Effector memory CD4-positive, alpha-beta T cell (primary cell): ENCODE data around the gene ASIP.
"Not testable (repeated sequence)": the region's sequence is repeated elsewhere in the genome, so short reads cannot be mapped to it uniquely, and the experiment has no call there.

Source experiments
- DNase-seq, 3 donors: peaks; one replicate each; pipeline ENCODE4 v3.0.0-alpha.2; 2020
- H3K27ac ChIP-seq: 2 replicates; pipeline ENCODE4 v1.7.0; 2013; ENCODE audit warnings: mild to moderate bottlenecking, low read length, moderate library complexity; ENCODE audit not compliant: insufficient read depth, poor library complexity, severe bottlenecking
- H3K27me3 ChIP-seq: replicated peaks from 2 replicates; pipeline ENCODE4 v1.7.0; 2013; ENCODE audit warnings: mild to moderate bottlenecking, low read length; ENCODE audit not compliant: insufficient read depth, control insufficient read depth, poor library complexity, severe bottlenecking
- H3K36me3 ChIP-seq: 2 replicates; pipeline ENCODE4 v1.7.0; 2013; ENCODE audit warnings: mild to moderate bottlenecking, low read length, moderate library complexity; ENCODE audit not compliant: control insufficient read depth, insufficient read depth
- H3K4me1 ChIP-seq: 2 replicates; pipeline ENCODE4 v1.7.0; 2013; ENCODE audit warnings: low read length, mild to moderate bottlenecking; ENCODE audit not compliant: control insufficient read depth, insufficient read depth, poor library complexity, severe bottlenecking
- H3K4me3 ChIP-seq: 2 replicates; pipeline ENCODE4 v1.7.0; 2013; ENCODE audit warnings: low read length, low read depth, mild to moderate bottlenecking; ENCODE audit not compliant: insufficient read depth, poor library complexity, severe bottlenecking
- H3K9me3 ChIP-seq: 2 replicates; pipeline ENCODE4 v1.7.0; 2013; ENCODE audit warnings: mild to moderate bottlenecking, low read length, moderate library complexity; ENCODE audit not compliant: control insufficient read depth

Gene ASIP

GRCh38 chr20:34256629-34257124 is 15.5 kb downstream of the ASIP start:
- Histone ChIP-seq H3K4me1 (no peaks in the 10 kb centered on the region), H3K4me3 (no peak overlapping the region), H3K27ac (no peak overlapping the region), H3K36me3 (no peaks in the 10 kb centered on the region), H3K27me3 (no peaks in the 10 kb centered on the region), H3K9me3 (no peaks in the 10 kb centered on the region)
- DNase-seq, result no peak

- no peaks in the 10 kb centered on the region for H3K4me1 ChIP-seq
- no peak overlapping the region for H3K27ac ChIP-seq
- H3K9me3 ChIP-seq, result no peaks in the 10 kb centered on the region
- DNase-seq, result no peak
- no peaks in the 10 kb centered on the region for H3K27me3 ChIP-seq
- H3K4me3 ChIP-seq, result no peak overlapping the region
- H3K36me3 ChIP-seq, result no peaks in the 10 kb centered on the region
Measured at GRCh38 chr20:34260208-34260942, 19.2 kb downstream of the ASIP start.

GRCh38 chr20:34262488-34263288 is 21.5 kb downstream of the ASIP start:
- Histone ChIP-seq H3K27me3 (no peaks in the 10 kb centered on the region), H3K9me3 (no peaks in the 10 kb centered on the region), H3K4me3 (no peak overlapping the region), H3K4me1 (no peaks in the 10 kb centered on the region), H3K27ac (no peak overlapping the region), H3K36me3 (no peaks in the 10 kb centered on the region)
- DNase-seq, result no peak

- H3K4me3 ChIP-seq, DNase-seq, H3K36me3 ChIP-seq, H3K9me3 ChIP-seq, H3K4me1 ChIP-seq, H3K27ac ChIP-seq, H3K27me3 ChIP-seq: not testable (repeated sequence)
Measured at GRCh38 chr20:34263468-34263867, 22.2 kb downstream of the ASIP start.

GRCh38 chr20:34264141-34264540 is 22.9 kb downstream of the ASIP start:
- Histone ChIP-seq H3K4me3 (no peak overlapping the region), H3K9me3 (no peaks in the 10 kb centered on the region), H3K36me3 (no peaks in the 10 kb centered on the region), H3K27me3 (no peaks in the 10 kb centered on the region), H3K4me1 (no peaks in the 10 kb centered on the region), H3K27ac (no peak overlapping the region)
- no peak for DNase-seq

- Histone ChIP-seq H3K9me3 (no peaks in the 10 kb centered on the region), H3K27ac (no peak overlapping the region), H3K4me3 (no peak overlapping the region), H3K36me3 (no peaks in the 10 kb centered on the region), H3K27me3 (no peaks in the 10 kb centered on the region), H3K4me1 (no peaks in the 10 kb centered on the region)
- no peak for DNase-seq
Measured at GRCh38 chr20:34268145-34268544, 26.9 kb downstream of the ASIP start.

- Histone ChIP-seq H3K9me3 (no peaks in the 10 kb centered on the region), H3K36me3 (no peaks in the 10 kb centered on the region), H3K4me1 (no peaks in the 10 kb centered on the region), H3K4me3 (peak overlapping the region; percentile 49), H3K27me3 (no peaks in the 10 kb centered on the region), H3K27ac (no peak overlapping the region)
- DNase-seq, result no peak
Measured at GRCh38 chr20:34268851-34269636, 27.8 kb downstream of the ASIP start.

- no peak for DNase-seq
Measured at GRCh38 chr20:34269996-34270627, 28.9 kb downstream of the ASIP start.

GRCh38 chr20:34271956-34272355 is 30.7 kb downstream of the ASIP start:
- H3K9me3 ChIP-seq, result no peaks in the 10 kb centered on the region
- H3K27me3 ChIP-seq, result no peaks in the 10 kb centered on the region
- no peaks in the 10 kb centered on the region for H3K36me3 ChIP-seq
- H3K4me3 ChIP-seq, result no peak overlapping the region
- no peak for DNase-seq
- H3K27ac ChIP-seq, result no peak overlapping the region
- no peaks in the 10 kb centered on the region for H3K4me1 ChIP-seq

More at GRCh38 chr20:34269996-34270627, 28.9 kb downstream of the ASIP start:
- Histone ChIP-seq H3K36me3 (no peaks in the 10 kb centered on the region), H3K9me3 (no peaks in the 10 kb centered on the region), H3K4me1 (no peaks in the 10 kb centered on the region), H3K27ac (no peak overlapping the region), H3K27me3 (no peaks in the 10 kb centered on the region), H3K4me3 (no peak overlapping the region)
